Aorta (tissue), 5 donors: ENCODE data around the gene DNAH6. TPM values are rescaled to one million over a fixed set of nuclear protein-coding genes. Genes with fewer than 3 reads are reported as not detected.

Source experiments
- ATAC-seq: fragments of 200-7000 bp; cut with Tn5 transposase; one replicate; pipeline ENCODE4 v1.9.1; 2022; ENCODE audit warnings: moderate library complexity; ENCODE audit not compliant: low FRiP score
- DNase-seq, 2 donors: peaks; one replicate each; pipeline ENCODE4 v3.0.0-alpha.2; 2020
- H3K27ac ChIP-seq, 2 donors: one replicate each; pipeline ENCODE4 v1.5.1; 2013; ENCODE audit warnings: low read length in 2 of 2, mild to moderate bottlenecking in 2 of 2, moderate library complexity in 2 of 2, control low read depth in 1 of 2, inconsistent platforms in 1 of 2, low read depth in 1 of 2
- H3K27me3 ChIP-seq, 2 donors: one replicate each; pipeline ENCODE4 v1.6.1; 2013; ENCODE audit warnings: control low read depth in 1 of 2, low read length in 1 of 2, mild to moderate bottlenecking in 1 of 2, moderate library complexity in 1 of 2; ENCODE audit not compliant: insufficient read depth in 2 of 2, control insufficient read depth in 1 of 2
- H3K36me3 ChIP-seq, 2 donors: one replicate each; pipeline ENCODE4 v1.6.1; 2013; ENCODE audit warnings: control low read depth in 1 of 2, low read length in 1 of 2, mild to moderate bottlenecking in 1 of 2; ENCODE audit not compliant: insufficient read depth in 2 of 2, control insufficient read depth in 1 of 2
- H3K4me1 ChIP-seq, 2 donors: one replicate each; pipeline ENCODE4 v1.6.1; 2013; ENCODE audit warnings: low read length in 2 of 2, control low read depth in 1 of 2, mild to moderate bottlenecking in 1 of 2, moderate library complexity in 1 of 2; ENCODE audit not compliant: insufficient read depth in 2 of 2, control insufficient read depth in 1 of 2
- H3K4me3 ChIP-seq, 2 donors: one replicate each; pipeline ENCODE4 v1.5.1; 2013; ENCODE audit warnings: low read length in 2 of 2, control low read depth in 1 of 2, mild to moderate bottlenecking in 1 of 2
- H3K9me3 ChIP-seq: one replicate; pipeline ENCODE4 v1.6.1; 2013; ENCODE audit warnings: mild to moderate bottlenecking, low read length; ENCODE audit not compliant: control insufficient read depth
- WGBS, 2 donors: extraction: QIAGEN DNeasy Blood & Tissue Kit; methylation state at CpG; one replicate each; pipeline ENCODE4 v1.1.7; 2013; 5-methylcytosine and 5-hydroxymethylcytosine counted together
- intact Hi-C, 2 donors: fragments of 100-400 bp; cut with DNase I; formaldehyde crosslinking; loops; one replicate each; pipeline versions ENCODE4 v1.14.2 to v1.15.0; 2022
- polyA plus RNA-seq, 2 donors: library from polyadenylated mRNA; stranded (reverse); fragments of 200-250 nt; gene quantifications; one replicate each; pipeline ENCODE4 v1.2.3, GENCODE V29; 2013
- total RNA-seq, 2 donors: library from RNA; stranded (reverse); fragmentation: NEBNext Ultra II Directional; extraction: Animal tissue kit (Norgen Biotek cat#: 25700); gene quantifications; one replicate each; pipeline ENCODE4 v1.2.1, GENCODE V29; 2021
- donor health status: healthy with polysubstance abuse.
- donor health status: Bipolar disorder and iron deficiency.
- donor health status: DM: no; HTN: no; CAD: no.
- donor health status: DM: no; HTN: no; CAD: no.
- donor health status: DM: yes; HTN: yes; CAD: no.

DNAH6 gene
- total and polyA plus RNA-seq, 4 donors, result 0.08 to 5.0 (median 0.60) TPM

DNA sequence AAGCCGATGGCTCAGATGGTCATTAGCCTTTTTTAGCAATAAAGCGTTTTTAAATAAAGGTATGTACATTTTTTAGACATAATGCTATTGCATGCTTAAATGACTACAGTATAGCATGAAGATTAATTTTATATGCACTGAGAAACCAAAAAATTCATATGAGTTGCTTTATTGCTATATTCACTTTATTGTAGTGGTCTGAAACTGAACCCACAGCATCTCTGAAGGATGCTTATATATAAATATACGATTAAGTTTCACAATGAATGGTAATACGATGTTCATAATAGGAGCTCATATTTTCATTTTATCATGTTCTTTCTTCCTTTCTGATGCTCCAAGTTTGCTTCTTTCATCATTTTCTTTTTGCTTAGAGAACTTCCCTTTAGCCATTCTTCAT, 132.8 kb downstream of the DNAH6 start:
- Histone ChIP-seq H3K4me3 (no peak overlapping the region), H3K36me3 (no peaks in the 10 kb centered on the region), H3K27me3 (no peaks in the 10 kb centered on the region), H3K4me1 (no peaks in the 10 kb centered on the region), H3K9me3 (peaks cover 2% of the 10 kb centered on the region), H3K27ac (no peak overlapping the region)
- WGBS, 2 donors, result 85 to 87% methylated on average over 4 of the region's 4 CpGs
- intact Hi-C loops, result no loop called here
- DNase-seq, result no peak
- no peak for ATAC-seq

DNA sequence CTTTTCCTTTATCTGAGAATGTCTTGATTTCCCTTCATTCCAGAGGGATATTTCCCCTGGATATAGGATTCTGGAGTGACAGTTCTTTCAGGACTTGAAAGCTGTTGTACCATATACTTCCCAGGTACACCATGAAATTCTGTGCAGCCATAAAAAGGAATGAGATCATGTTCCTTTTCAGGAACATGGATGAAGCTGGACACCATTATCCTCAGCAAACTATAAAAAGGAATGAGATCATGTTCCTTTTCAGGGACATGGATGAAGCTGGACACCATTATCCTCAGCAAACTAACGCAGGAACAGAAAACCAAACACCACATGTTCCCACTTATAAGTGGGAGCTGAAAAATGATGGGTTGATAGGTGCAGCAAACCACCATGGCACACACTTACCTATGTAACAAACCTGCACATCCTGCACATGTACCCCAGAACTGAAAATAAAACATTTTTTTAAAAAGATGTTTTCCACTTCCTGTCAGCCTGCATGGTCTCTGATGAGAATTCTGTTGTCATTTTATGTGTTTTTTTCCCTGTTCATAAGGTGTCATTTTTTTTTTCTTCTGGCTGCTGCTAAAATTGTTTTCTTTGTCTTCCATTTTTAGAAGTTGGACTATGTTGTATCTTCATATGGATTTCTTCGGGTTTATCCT, 133.3 kb downstream of the DNAH6 start:
- no peaks in the 10 kb centered on the region for H3K4me1 ChIP-seq
- DNase-seq, result no peak
- no peak for ATAC-seq
- no peaks in the 10 kb centered on the region for H3K27me3 ChIP-seq
- H3K27ac ChIP-seq, result no peak overlapping the region
- H3K4me3 ChIP-seq, result no peak overlapping the region
- H3K36me3 ChIP-seq, result no peaks in the 10 kb centered on the region
- intact Hi-C loops, result no loop called here
- peaks cover 2% of the 10 kb centered on the region for H3K9me3 ChIP-seq
- 52 to 64% methylated on average over 2 of the region's 2 CpGs for WGBS, 2 donors

DNA sequence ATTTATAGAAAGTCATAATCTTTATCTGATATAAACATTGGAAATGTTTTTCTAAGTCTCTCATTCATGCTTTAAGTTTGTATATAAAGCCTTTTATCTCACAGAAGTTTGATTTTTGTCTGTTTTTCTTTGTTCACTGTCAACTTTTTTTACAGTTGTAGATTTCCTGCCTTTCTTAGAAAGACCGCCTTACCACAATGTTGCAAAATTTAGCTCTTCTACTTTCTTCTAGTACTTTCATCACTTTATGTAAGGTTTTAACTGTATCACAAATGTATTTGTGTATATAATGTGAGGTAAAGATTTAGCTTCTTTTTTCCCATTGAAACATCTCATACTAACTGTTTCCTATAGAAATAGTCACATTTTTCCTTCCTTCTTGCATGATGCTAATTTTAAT, 136.1 kb downstream of the DNAH6 start:
- H3K4me3 ChIP-seq, result no peak overlapping the region
- H3K36me3 ChIP-seq, result no peaks in the 10 kb centered on the region
- no peaks in the 10 kb centered on the region for H3K9me3 ChIP-seq
- intact Hi-C loops, result no loop called here
- DNase-seq (no peak), ATAC-seq (no peak)
- no peaks in the 10 kb centered on the region for H3K4me1 ChIP-seq
- WGBS, 2 donors, result 11 to 27% methylated on average over 1 of the region's 1 CpG
- H3K27ac ChIP-seq, result no peak overlapping the region
- no peaks in the 10 kb centered on the region for H3K27me3 ChIP-seq

DNA sequence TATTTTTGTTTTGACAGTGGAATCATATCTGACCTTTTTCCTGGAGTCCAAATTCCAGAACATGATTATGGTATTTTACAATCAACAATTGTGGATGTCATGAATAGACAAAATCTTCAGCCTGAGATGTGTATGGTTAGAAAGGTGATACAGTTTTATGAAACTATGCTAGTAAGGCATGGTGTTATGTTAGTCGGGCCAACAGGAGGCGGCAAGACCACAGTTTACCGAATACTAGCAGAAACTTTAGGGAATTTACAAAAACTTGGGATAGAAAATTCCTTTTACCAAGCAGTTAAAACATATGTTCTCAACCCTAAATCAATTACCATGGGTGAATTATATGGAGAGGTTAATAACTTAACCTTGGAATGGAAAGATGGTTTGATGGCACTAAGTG, 137.0 kb downstream of the DNAH6 start:
- no peaks in the 10 kb centered on the region for H3K27me3 ChIP-seq
- H3K9me3 ChIP-seq, result no peaks in the 10 kb centered on the region
- no peaks in the 10 kb centered on the region for H3K4me1 ChIP-seq
- no peak overlapping the region for H3K4me3 ChIP-seq
- ATAC-seq (no peak), DNase-seq (no peak)
- no peaks in the 10 kb centered on the region for H3K36me3 ChIP-seq
- no peak overlapping the region for H3K27ac ChIP-seq
- intact Hi-C loops, result no loop called here
- 84 to 89% methylated on average over 3 of the region's 3 CpGs for WGBS, 2 donors

DNA sequence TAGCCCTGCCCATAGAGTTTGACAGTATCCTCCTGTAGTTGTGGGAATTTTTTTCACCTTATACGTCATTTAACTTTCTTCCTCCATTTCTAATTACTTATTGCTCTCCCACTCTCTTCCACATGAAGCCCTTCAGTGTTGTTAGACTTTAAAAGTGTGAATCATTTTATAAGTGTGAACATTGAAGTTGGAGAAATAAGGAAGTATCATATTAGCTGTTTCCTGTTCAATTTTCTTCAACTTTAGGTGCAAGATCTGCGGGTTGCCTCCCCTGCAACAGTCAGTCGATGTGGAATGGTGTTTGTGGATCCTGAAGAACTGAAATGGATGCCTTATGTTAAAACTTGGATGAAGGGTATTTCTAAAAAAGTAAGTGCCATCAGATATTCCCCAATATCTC, 138.1 kb downstream of the DNAH6 start:
- Histone ChIP-seq H3K9me3 (no peaks in the 10 kb centered on the region), H3K4me1 (no peaks in the 10 kb centered on the region), H3K27me3 (no peaks in the 10 kb centered on the region), H3K36me3 (no peaks in the 10 kb centered on the region), H3K27ac (no peak overlapping the region), H3K4me3 (no peak overlapping the region)
- no peak for ATAC-seq
- WGBS, 2 donors, result 74 to 75% methylated on average over 3 of the region's 3 CpGs
- intact Hi-C loops, result no loop called here
- no peak for DNase-seq

DNA sequence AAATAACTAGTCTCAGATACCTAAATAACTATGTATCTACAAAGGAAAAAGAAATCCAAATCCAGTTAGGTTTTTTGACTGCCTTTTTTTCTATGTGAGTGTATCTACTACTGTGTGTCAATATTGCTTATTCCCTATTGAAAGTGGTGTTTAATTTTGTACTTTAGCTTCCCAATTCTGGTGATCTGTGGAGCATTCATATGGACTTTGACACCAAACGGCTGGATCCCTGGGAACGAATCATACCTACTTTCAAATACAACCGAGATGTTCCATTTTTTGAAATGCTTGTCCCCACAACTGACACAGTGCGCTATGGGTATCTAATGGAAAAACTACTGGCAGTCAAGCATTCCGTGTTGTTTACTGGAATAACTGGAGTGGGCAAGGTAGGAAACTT, 152.8 kb downstream of the DNAH6 start:
- Histone ChIP-seq H3K4me1 (no peaks in the 10 kb centered on the region), H3K9me3 (no peaks in the 10 kb centered on the region), H3K36me3 (no peaks in the 10 kb centered on the region), H3K27ac (no peak overlapping the region), H3K4me3 (no peak overlapping the region), H3K27me3 (no peaks in the 10 kb centered on the region)
- intact Hi-C loops, result no loop called here
- WGBS, 2 donors, result 83 to 85% methylated on average over 5 of the region's 5 CpGs
- ATAC-seq, result no peak
- no peak for DNase-seq

DNA sequence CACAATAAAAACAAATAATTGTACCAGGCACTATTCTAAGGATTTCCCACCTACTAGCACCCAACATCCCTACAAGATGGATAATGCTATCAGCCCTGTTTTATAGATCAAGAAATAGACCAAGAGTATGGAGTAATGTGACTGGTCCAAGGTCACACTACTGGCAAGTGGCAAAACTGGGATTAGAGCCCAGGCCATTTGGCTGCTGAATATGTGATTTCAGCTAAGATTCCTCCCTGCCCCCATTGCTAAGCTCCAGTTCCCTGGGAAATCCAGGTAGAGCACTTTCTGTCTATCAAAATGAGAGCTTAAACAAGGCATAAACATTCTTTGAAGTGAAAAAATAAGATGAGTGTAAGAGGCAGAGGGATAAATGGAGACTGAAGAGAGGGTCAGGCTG, 157.8 kb downstream of the DNAH6 start:
- no peak for ATAC-seq
- intact Hi-C loops, result no loop called here
- Histone ChIP-seq H3K9me3 (no peaks in the 10 kb centered on the region), H3K4me3 (no peak overlapping the region), H3K27ac (no peak overlapping the region), H3K27me3 (no peaks in the 10 kb centered on the region), H3K36me3 (no peaks in the 10 kb centered on the region), H3K4me1 (no peaks in the 10 kb centered on the region)
- no peak for DNase-seq

DNA sequence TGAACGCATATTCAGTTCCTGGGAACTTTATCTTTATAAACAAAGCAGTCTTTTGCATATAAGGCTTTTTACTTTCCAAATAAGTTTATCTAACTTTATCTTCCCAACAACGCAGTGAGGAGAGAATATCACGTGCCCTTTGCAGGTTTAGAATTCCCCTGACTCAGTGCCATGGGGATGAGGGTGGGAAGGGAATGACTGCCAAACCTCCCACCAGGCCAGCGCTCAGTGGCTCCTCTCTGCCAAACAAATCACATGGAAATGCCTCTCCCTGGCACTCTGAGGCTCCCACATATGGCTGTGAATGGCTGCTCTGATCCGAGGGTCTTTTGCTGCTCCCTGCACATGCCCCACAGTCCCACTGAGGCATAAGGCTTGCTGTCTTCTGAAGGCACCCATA, 158.3 kb downstream of the DNAH6 start:
- intact Hi-C loops, result no loop called here
- Histone ChIP-seq H3K4me1 (no peaks in the 10 kb centered on the region), H3K9me3 (no peaks in the 10 kb centered on the region), H3K36me3 (no peaks in the 10 kb centered on the region), H3K4me3 (no peak overlapping the region), H3K27me3 (no peaks in the 10 kb centered on the region), H3K27ac (no peak overlapping the region)
- DNase-seq, result no peak
- 16 to 26% methylated on average over 5 of the region's 5 CpGs for WGBS, 2 donors
- no peak for ATAC-seq

DNA sequence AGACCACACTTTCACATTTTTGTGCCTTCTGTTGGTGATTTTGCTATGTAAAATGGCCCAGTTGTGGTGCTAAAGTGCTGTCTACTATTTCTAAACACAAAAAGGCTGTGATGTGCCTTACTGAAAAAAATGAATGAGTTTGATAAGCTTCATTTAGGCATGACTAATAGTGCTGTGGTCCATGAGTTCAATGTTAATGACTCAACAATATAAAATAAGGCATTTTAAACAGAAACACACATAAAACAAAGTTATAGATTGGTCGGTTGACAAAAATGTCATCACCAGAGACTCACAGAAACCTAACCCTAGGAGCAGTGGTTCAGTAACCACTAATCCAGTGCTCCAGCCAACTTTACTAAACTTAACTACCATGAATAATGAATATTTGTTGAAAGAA, 160.0 kb downstream of the DNAH6 start:
- no peak overlapping the region for H3K27ac ChIP-seq
- DNase-seq (no peak), ATAC-seq (no peak)
- intact Hi-C loops, result no loop called here
- no peak overlapping the region for H3K4me3 ChIP-seq
- H3K36me3 ChIP-seq, result no peaks in the 10 kb centered on the region
- 69 to 70% methylated on average over 1 of the region's 1 CpG for WGBS, 2 donors
- H3K4me1 ChIP-seq, result no peaks in the 10 kb centered on the region
- H3K27me3 ChIP-seq, result no peaks in the 10 kb centered on the region
- no peaks in the 10 kb centered on the region for H3K9me3 ChIP-seq
